SU-DHL-6 (cell line): ENCODE measurements around the gene ANGPTL8.

ENCODE experiments used
- EZH2phosphoT487 ChIP-seq: fragments of 200-600 bp; sonication (generic), shearing (Covaris generic); conservative IDR thresholded peaks from 2 replicates; pipeline ENCODE4 v1.6.1; 2018; ENCODE audit warnings: mild to moderate bottlenecking, antibody characterized with exemption, low read length, moderate library complexity, mixed read lengths
- TF ChIP-seq, protein P1 (sequence below): fragments of 200-600 bp; sonication (generic); IDR thresholded peaks from one replicate; pipeline ENCODE4 v1.5.1; 2017; ENCODE audit warnings: antibody characterized with exemption, mild to moderate bottlenecking, low read length, moderate library complexity; ENCODE audit not compliant: insufficient read depth, poor library complexity, severe bottlenecking

- TF ChIP-seq, protein P1, sequence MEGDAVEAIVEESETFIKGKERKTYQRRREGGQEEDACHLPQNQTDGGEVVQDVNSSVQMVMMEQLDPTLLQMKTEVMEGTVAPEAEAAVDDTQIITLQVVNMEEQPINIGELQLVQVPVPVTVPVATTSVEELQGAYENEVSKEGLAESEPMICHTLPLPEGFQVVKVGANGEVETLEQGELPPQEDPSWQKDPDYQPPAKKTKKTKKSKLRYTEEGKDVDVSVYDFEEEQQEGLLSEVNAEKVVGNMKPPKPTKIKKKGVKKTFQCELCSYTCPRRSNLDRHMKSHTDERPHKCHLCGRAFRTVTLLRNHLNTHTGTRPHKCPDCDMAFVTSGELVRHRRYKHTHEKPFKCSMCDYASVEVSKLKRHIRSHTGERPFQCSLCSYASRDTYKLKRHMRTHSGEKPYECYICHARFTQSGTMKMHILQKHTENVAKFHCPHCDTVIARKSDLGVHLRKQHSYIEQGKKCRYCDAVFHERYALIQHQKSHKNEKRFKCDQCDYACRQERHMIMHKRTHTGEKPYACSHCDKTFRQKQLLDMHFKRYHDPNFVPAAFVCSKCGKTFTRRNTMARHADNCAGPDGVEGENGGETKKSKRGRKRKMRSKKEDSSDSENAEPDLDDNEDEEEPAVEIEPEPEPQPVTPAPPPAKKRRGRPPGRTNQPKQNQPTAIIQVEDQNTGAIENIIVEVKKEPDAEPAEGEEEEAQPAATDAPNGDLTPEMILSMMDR = no peak
- TF ChIP-seq EZH2phosphoT487 = no peak
Observed at GRCh38 chr19:11264452-11265176, 25.2 kb downstream of the ANGPTL8 start.
